ENCODE data around the gene MAPK13. TPM values are rescaled to one million over a fixed set of nuclear protein-coding genes. Genes with fewer than 3 reads are reported as not detected.

Gene MAPK13
- total RNA-seq, 1 experiment from 2014 or later: 47.3 TPM

GRCh38 chr6:36110863-36111262 is 19.4 kb upstream of the MAPK13 start (continued):
- TF ChIP-seq ZBTB33 (IDR thresholded peaks at IDR 0.05; ENCODE audit: extremely low read depth, insufficient replicate concordance, low read length) (no peak), POLR2AphosphoS5 (IDR thresholded peaks at IDR 0.05; ENCODE audit: low read depth, low read length) (no peak), EZH2 (IDR thresholded peaks at IDR 0.05) (no peak)

GRCh38 chr6:36111526-36111925 is 18.8 kb upstream of the MAPK13 start:
- CTCF ChIA-PET: no interaction called here
- TF ChIP-seq ATF3 (IDR thresholded peaks at IDR 0.05) (no peak), CEBPB (IDR thresholded peaks at IDR 0.05; ENCODE audit: low read depth) (no peak), ELF1 (IDR thresholded peaks at IDR 0.05; ENCODE audit: borderline replicate concordance, low read depth) (no peak), REST (IDR thresholded peaks at IDR 0.05; ENCODE audit: low read depth) (no peak), ZFX (IDR thresholded peaks at IDR 0.05) (no peak), SRF (IDR thresholded peaks at IDR 0.05; ENCODE audit: low read depth) (no peak), ZNF274 (IDR thresholded peaks at IDR 0.05; ENCODE audit: low read depth, low read length) (no peak)
- BruUV-seq (replicated peaks): no TSS peak
- POLR2A ChIA-PET: no interaction called here
- intact Hi-C loops (cut with micrococcal nuclease): no loop called here
- H2AFZ ChIP-seq (ENCODE audit: low read depth, low read length, poor library complexity, severe bottlenecking): no peak overlapping the region
- no peak overlapping the region for H3K4me2 ChIP-seq (ENCODE audit: low read length)
- DNase-seq (ENCODE audit: low read depth, low spot score): no peak
- RAD21 ChIA-PET (ENCODE audit: low non-redundant PET in 1 of 2, low total read pairs in 2 of 2, uncharacterized antibody in 2 of 2, unreplicated experiment in 2 of 2): no interaction called here
- no peak overlapping the region for H3K27ac ChIP-seq (ENCODE audit: low read depth, low read length)
- H4K20me1 ChIP-seq (ENCODE audit: insufficient read depth): no peaks in the 10 kb centered on the region
- H3K9me3 ChIP-seq (ENCODE audit: control insufficient read depth in 1 of 2, insufficient read depth in 1 of 2, low read depth in 1 of 2, low read length in 2 of 2): no peaks in the 10 kb centered on the region
- no peak overlapping the region for H3K9ac ChIP-seq (ENCODE audit: low read length)
- peaks cover 0 to 2% of the 10 kb centered on the region in 2 experiments; a peak in 3 of 4 replicates for H3K36me3 ChIP-seq (ENCODE audit: control insufficient read depth in 1 of 2, insufficient read depth in 2 of 2, low read length in 2 of 2)
- no peaks in the 10 kb centered on the region for H3K9me2 ChIP-seq (ENCODE audit: insufficient read depth)
- no peak overlapping the region for H3K4me3 ChIP-seq (replicated peaks in 1 of 2; ENCODE audit: low read depth in 1 of 2, low read length in 2 of 2)
- ATAC-seq: no peak
- H3K27me3 ChIP-seq (ENCODE audit: insufficient read depth, low read length): no peaks in the 10 kb centered on the region
- H3K79me2 ChIP-seq (ENCODE audit: insufficient read depth, low read length): no peaks in the 10 kb centered on the region
- H3K4me1 ChIP-seq (ENCODE audit: control insufficient read depth in 1 of 2, insufficient read depth in 2 of 2, low read length in 2 of 2): peaks cover 0 to 15% of the 10 kb centered on the region in 2 experiments; a peak in 2 of 4 replicates

Measured in HCT116 (cell line).